HepG2 (cell line): ENCODE measurements around the gene WEE1. TPM values are rescaled to one million over a fixed set of nuclear protein-coding genes. Genes with fewer than 3 reads are reported as not detected.

ENCODE experiments used
- ARID4A ChIP-seq: sonication (generic); formaldehyde crosslinking; IDR thresholded peaks from 2 replicates; pipeline ENCODE4 v1.5.0; 2020; ENCODE audit warnings: mild to moderate bottlenecking, missing genetic modification reagents, borderline replicate concordance
- CSRNP1 ChIP-seq: sonication (generic); formaldehyde crosslinking; IDR thresholded peaks from 2 replicates; pipeline ENCODE4 v1.8.1; 2023; ENCODE audit warnings: mild to moderate bottlenecking, missing genetic modification reagents
- DRAP1 ChIP-seq: IDR thresholded peaks from 2 replicates; pipeline ENCODE4 v1.6.1; 2016; ENCODE audit warnings: missing genetic modification reagents, missing compliant biosample characterization
- EED ChIP-seq: sonication (generic); formaldehyde crosslinking; IDR thresholded peaks from 2 replicates; pipeline ENCODE4 v1.5.0; 2020; ENCODE audit warnings: mild to moderate bottlenecking, missing genetic modification reagents
- GPBP1L1 ChIP-seq: sonication (generic); formaldehyde crosslinking; IDR thresholded peaks from 2 replicates; pipeline ENCODE4 v1.5.0; 2020; ENCODE audit warnings: mild to moderate bottlenecking, missing genetic modification reagents
- HHEX ChIP-seq: IDR thresholded peaks from 2 replicates; pipeline ENCODE4 v1.6.1; 2016; ENCODE audit warnings: control low read depth
- HNRNPK ChIP-seq: fragments of 200-400 bp; formaldehyde crosslinking; IDR thresholded peaks from 2 replicates; pipeline ENCODE4 v1.6.1; 2018; ENCODE audit warnings: low read length, low read depth, moderate library complexity, mild to moderate bottlenecking; ENCODE audit not compliant: poor library complexity, severe bottlenecking
- PHF21A ChIP-seq: sonication (generic); formaldehyde crosslinking; IDR thresholded peaks from 2 replicates; pipeline ENCODE4 v1.5.0; 2020; ENCODE audit warnings: mild to moderate bottlenecking, missing genetic modification reagents
- SMC3 ChIP-seq: IDR thresholded peaks from 2 replicates; pipeline ENCODE4 v1.6.1; 2011; ENCODE audit warnings: low read length, improper control_type of control experiment
- SMYD3 ChIP-seq: sonication (generic); formaldehyde crosslinking; IDR thresholded peaks from 2 replicates; pipeline ENCODE4 v1.8.1; 2023; ENCODE audit warnings: mild to moderate bottlenecking, missing genetic modification reagents
- TAF15 ChIP-seq: fragments of 200-400 bp; formaldehyde crosslinking; IDR thresholded peaks from one replicate; pipeline ENCODE4 v1.6.1; 2018; ENCODE audit warnings: mild to moderate bottlenecking, low read depth, low read length; ENCODE audit not compliant: poor library complexity, severe bottlenecking
- YEATS4 ChIP-seq: sonication (generic); formaldehyde crosslinking; IDR thresholded peaks from 2 replicates; pipeline ENCODE4 v1.4.0; 2020; ENCODE audit warnings: missing genetic modification reagents, borderline replicate concordance
- ZNF101 ChIP-seq: sonication (generic); formaldehyde crosslinking; IDR thresholded peaks from 2 replicates; pipeline ENCODE4 v1.4.0; 2020; ENCODE audit warnings: mild to moderate bottlenecking, low read depth, missing genetic modification reagents, borderline replicate concordance
- ZNF138 ChIP-seq: sonication (generic); formaldehyde crosslinking; IDR thresholded peaks from 2 replicates; pipeline ENCODE4 v1.5.0; 2020; ENCODE audit warnings: mild to moderate bottlenecking, low read depth, missing genetic modification reagents
- ZNF451 ChIP-seq: sonication (generic); formaldehyde crosslinking; IDR thresholded peaks from 2 replicates; pipeline ENCODE4 v1.5.0; 2020; ENCODE audit warnings: mild to moderate bottlenecking, missing genetic modification reagents
- ZNF572 ChIP-seq: sonication (generic); formaldehyde crosslinking; IDR thresholded peaks from 2 replicates; pipeline ENCODE4 v1.5.1; 2020; ENCODE audit warnings: mild to moderate bottlenecking, missing genetic modification reagents
- ZNF629 ChIP-seq: sonication (generic); formaldehyde crosslinking; conservative IDR thresholded peaks from 2 replicates; pipeline ENCODE4 v1.5.0; 2020; ENCODE audit warnings: missing genetic modification reagents
- ZNF644 ChIP-seq: IDR thresholded peaks from 2 replicates; pipeline ENCODE4 v1.6.1; 2016; ENCODE audit warnings: low read depth
- ZNF800 ChIP-seq: sonication (generic); formaldehyde crosslinking; IDR thresholded peaks from 2 replicates; pipeline ENCODE4 v1.4.0; 2020; ENCODE audit warnings: missing genetic modification reagents
- polyA plus RNA-seq, 8 experiments: library from polyadenylated mRNA; depleted of rRNA in 3 of 8; stranded (reverse) in 7 of 8; unstranded in 1 of 8; fragments of >200 nt; fragmentation: Illumina TruSeq in 4 of 8; extraction: Trizol in 4 of 8; gene quantifications; 2 replicates each; pipeline versions ENCODE4 v1.2.1 to v1.2.3, GENCODE V29; 2011 to 2016; ENCODE audit warnings: low read depth in 4 of 8, missing spikeins in 1 of 8, mixed read lengths in 1 of 8; ENCODE audit not compliant: insufficient read depth in 1 of 8
- total RNA-seq, 5 experiments: library from RNA; depleted of rRNA; stranded (reverse); fragments of >200 nt; fragmentation: Illumina TruSeq; extraction: Trizol; gene quantifications; 2 replicates each; pipeline ENCODE4 v1.2.3, GENCODE V29; 2016; ENCODE audit warnings: low read depth in 1 of 5

Gene WEE1
- total and polyA plus RNA-seq, 2 of the 13 experiments (the other 11 are each of a cell fraction or from before 2014, with no cell fraction given), result 31.4 to 63.7 TPM

- TF ChIP-seq HHEX (CRISPR knock-in tag) (no peak), SMC3 (no peak), ZNF572 (CRISPR knock-in tag) (peak; percentile 27; the same call in 1 of the 2 replicates), ZNF629 (no peak; the same call in 1 of the 2 replicates), HNRNPK (no peak), ZNF451 (CRISPR knock-in tag) (peak; percentile 81; the same call in 1 of the 2 replicates), PHF21A (CRISPR knock-in tag) (peak; percentile 91), ZNF800 (CRISPR knock-in tag) (peak; percentile 54; the same call in 1 of the 2 replicates), ZNF138 (CRISPR knock-in tag) (no peak), ARID4A (CRISPR knock-in tag) (peak; percentile 87), ZNF101 (no peak; the same call in 1 of the 2 replicates), ZNF644 (CRISPR knock-in tag) (no peak), GPBP1L1 (CRISPR knock-in tag) (no peak), YEATS4 (peak; percentile 89), TAF15 (no peak), DRAP1 (CRISPR knock-in tag) (peak; percentile 56), EED (CRISPR knock-in tag) (no peak; the same call in 1 of the 2 replicates), SMYD3 (peak; percentile 96), CSRNP1 (CRISPR knock-in tag) (peak; percentile 94)
These were observed at the start of gene WEE1 (continued) for GRCh38 chr11:9573052-9573774.
